KOPT-K1 (cell line): Measurements from ENCODE around the gene COL5A2.

Experiments
- H3K27ac ChIP-seq: fragments of 200-600 bp; sonication (generic); 2 replicates; pipeline ENCODE4 v1.5.1; 2016; ENCODE audit warnings: antibody characterized with exemption, mild to moderate bottlenecking, low read depth, low read length; ENCODE audit not compliant: poor library complexity, severe bottlenecking
- H3K36me3 ChIP-seq: fragments of 200-600 bp; sonication (generic); 2 replicates; pipeline ENCODE4 v1.5.1; 2017; ENCODE audit warnings: antibody characterized with exemption, mild to moderate bottlenecking, low read length, moderate library complexity; ENCODE audit not compliant: insufficient read depth
- H3K9me3 ChIP-seq: fragments of 200-600 bp; sonication (generic); 2 replicates; pipeline ENCODE4 v1.5.1; 2017; ENCODE audit warnings: antibody characterized with exemption, low read length, mild to moderate bottlenecking; ENCODE audit not compliant: insufficient read depth, poor library complexity, severe bottlenecking

Gene COL5A2

GRCh38 chr2:189076572-189076971 is 103.0 kb downstream of the COL5A2 start:
- Histone ChIP-seq H3K27ac (no peak overlapping the region), H3K36me3 (no peaks in the 10 kb centered on the region), H3K9me3 (no peaks in the 10 kb centered on the region)

- no peaks in the 10 kb centered on the region for H3K36me3 ChIP-seq
- H3K9me3 ChIP-seq: no peaks in the 10 kb centered on the region
- H3K27ac ChIP-seq: no peak overlapping the region
Measured at GRCh38 chr2:189076120-189076519, 103.4 kb downstream of the COL5A2 start.

- Histone ChIP-seq H3K9me3 (no peaks in the 10 kb centered on the region), H3K27ac (no peak overlapping the region), H3K36me3 (no peaks in the 10 kb centered on the region)
Measured at GRCh38 chr2:189074506-189074905, 105.1 kb downstream of the COL5A2 start.

- Histone ChIP-seq H3K9me3 (no peaks in the 10 kb centered on the region), H3K27ac (no peak overlapping the region), H3K36me3 (no peaks in the 10 kb centered on the region)
Measured at GRCh38 chr2:189072036-189072435, 107.5 kb downstream of the COL5A2 start.

- no peak overlapping the region for H3K27ac ChIP-seq
- no peaks in the 10 kb centered on the region for H3K36me3 ChIP-seq
- no peaks in the 10 kb centered on the region for H3K9me3 ChIP-seq
Measured at GRCh38 chr2:189069855-189070619, 109.5 kb downstream of the COL5A2 start.

- no peaks in the 10 kb centered on the region for H3K36me3 ChIP-seq
- H3K27ac ChIP-seq: no peak overlapping the region
- H3K9me3 ChIP-seq: no peaks in the 10 kb centered on the region
Measured at GRCh38 chr2:189066037-189066436, 113.5 kb downstream of the COL5A2 start.

GRCh38 chr2:189060096-189060642 is 119.4 kb downstream of the COL5A2 start:
- Histone ChIP-seq H3K36me3 (no peaks in the 10 kb centered on the region), H3K9me3 (no peaks in the 10 kb centered on the region), H3K27ac (no peak overlapping the region)

- Histone ChIP-seq H3K27ac (no peak overlapping the region), H3K9me3 (no peaks in the 10 kb centered on the region), H3K36me3 (no peaks in the 10 kb centered on the region)
Measured at GRCh38 chr2:189057316-189057715, 122.2 kb downstream of the COL5A2 start.

- Histone ChIP-seq H3K9me3 (no peaks in the 10 kb centered on the region), H3K27ac (no peak overlapping the region), H3K36me3 (no peaks in the 10 kb centered on the region)
Measured at GRCh38 chr2:189056200-189057106, 123.1 kb downstream of the COL5A2 start.

- Histone ChIP-seq H3K9me3 (no peaks in the 10 kb centered on the region), H3K27ac (no peak overlapping the region), H3K36me3 (no peaks in the 10 kb centered on the region)
Measured at GRCh38 chr2:189050165-189050712, 129.3 kb downstream of the COL5A2 start.

GRCh38 chr2:189049709-189050164 is 129.8 kb downstream of the COL5A2 start:
- Histone ChIP-seq H3K36me3 (no peaks in the 10 kb centered on the region), H3K9me3 (no peaks in the 10 kb centered on the region), H3K27ac (no peak overlapping the region)

GRCh38 chr2:189048189-189048588 is 131.4 kb downstream of the COL5A2 start:
- H3K27ac ChIP-seq: no peak overlapping the region
- no peaks in the 10 kb centered on the region for H3K36me3 ChIP-seq
- no peaks in the 10 kb centered on the region for H3K9me3 ChIP-seq

GRCh38 chr2:189047171-189047888 is 132.2 kb downstream of the COL5A2 start:
- H3K27ac ChIP-seq: no peak overlapping the region
- no peaks in the 10 kb centered on the region for H3K9me3 ChIP-seq
- no peaks in the 10 kb centered on the region for H3K36me3 ChIP-seq

- Histone ChIP-seq H3K9me3 (no peaks in the 10 kb centered on the region), H3K36me3 (no peaks in the 10 kb centered on the region), H3K27ac (no peak overlapping the region)
Measured at GRCh38 chr2:189046320-189046719, 133.2 kb downstream of the COL5A2 start.
